Heart left ventricle (tissue), 13 donors: ENCODE data around the gene IL1RAPL1.
"Not testable (repeated sequence)": the region's sequence is repeated elsewhere in the genome, so short reads cannot be mapped to it uniquely, and the experiment has no call there.

Experiments
- CTCF ChIP-seq, 12 donors: fragments of 200-600 bp; sonication (generic) in 4 of 12; IDR thresholded peaks; one replicate each; pipeline versions ENCODE4 v1.5.0 to v1.8.0; 2018 to 2022; ENCODE audit warnings: antibody characterized with exemption in 12 of 12, mild to moderate bottlenecking in 5 of 12
- POLR2A ChIP-seq, 2 donors: fragments of 450-650 bp; IDR thresholded peaks; one replicate each; pipeline ENCODE4 v1.6.1; 2017; ENCODE audit warnings: antibody characterized with exemption in 2 of 2, mild to moderate bottlenecking in 2 of 2, moderate library complexity in 2 of 2
- donor health status: ischemic (EF 13 %, LVEDD 7.1; RV severe dilation, severe dysfunction).
- donor health status: DM: no; HTN: yes; CAD: no.
- donor health status: DM: no; HTN: no; CAD: no.
- donor health status: ischemic (EF 25% LVEDD 6.9; RV normal size, moderate dysfunction).
- donor health status: ischemic (EF 25% LVEDD 5.7; RV mildly dilated, moderate dysfunction).
- donor health status: ischemic (EF 35%, LVEDD 5.7; RV mildly dilated, moderate dysfunction).
- donor health status: nonischemic (EF 11% LVEDD 7.7; RV severe dilation, severe dysfunction).
- donor health status: DM: yes; HTN: yes; CAD: no.
- donor health status: PGD.
- donor health status: ischemic (EF 29% LVEDD 5.4; RV normal size, mild dysfunction).
- donor health status: nonischemic (EF 23%, LVEDD 6.1; RV moderate dilation, normal function).

- not testable (repeated sequence) for TF ChIP-seq CTCF, POLR2A (IDR thresholded peaks at IDR 0.05)
Measured at GRCh38 chrX:28766561-28766960, 179.3 kb downstream of the IL1RAPL1 start.
